SU-DHL-6 (cell line): ENCODE data around the gene MYPN.
A peak's percentile ranks its signal among the peaks of the same experiment; 100 is the strongest.

Experiments used
- H2AFZ ChIP-seq: fragments of 200-600 bp; sonication (generic); 2 replicates; pipeline ENCODE4 v1.6.1; 2014; ENCODE audit warnings: low read depth, mild to moderate bottlenecking, moderate library complexity, mixed read lengths, antibody characterized with exemption, low read length; ENCODE audit not compliant: severe bottlenecking
- H3F3A ChIP-seq: fragments of 200-600 bp; shearing (Covaris generic); 2 replicates; pipeline ENCODE4 v1.6.0; 2016; ENCODE audit warnings: antibody characterized with exemption, mild to moderate bottlenecking; ENCODE audit not compliant: insufficient read depth
- H3K27ac ChIP-seq: fragments of 200-600 bp; sonication (generic); 2 replicates; pipeline ENCODE4 v1.5.1; 2016; ENCODE audit warnings: low read depth, mild to moderate bottlenecking, low read length, moderate library complexity, mixed read lengths
- H3K27me3 ChIP-seq: fragments of 200-600 bp; sonication (generic), shearing (Covaris generic); 2 replicates; pipeline ENCODE4 v1.6.0; 2014; ENCODE audit warnings: mild to moderate bottlenecking, low read length
- H3K36me3 ChIP-seq: fragments of 200-600 bp; sonication (generic); 2 replicates; pipeline ENCODE4 v1.6.1; 2014; ENCODE audit warnings: mild to moderate bottlenecking, low read length, mixed read lengths
- H3K4me2 ChIP-seq: fragments of 300-600, 200-600 bp; shearing (Covaris generic), sonication (generic); 2 replicates; pipeline ENCODE4 v1.6.0; 2014; ENCODE audit warnings: low read length, low read depth, mild to moderate bottlenecking; ENCODE audit not compliant: poor library complexity, severe bottlenecking
- H3K4me3 ChIP-seq: fragments of 200-600 bp; sonication (generic); 2 replicates; pipeline ENCODE4 v1.5.1; 2014; ENCODE audit warnings: antibody characterized with exemption, low read length, mild to moderate bottlenecking, mixed read lengths; ENCODE audit not compliant: insufficient read depth, poor library complexity, severe bottlenecking
- H3K79me2 ChIP-seq: fragments of 200-600 bp; sonication (generic); 2 replicates; pipeline ENCODE4 v1.6.1; 2014; ENCODE audit warnings: mild to moderate bottlenecking, low read length, moderate library complexity; ENCODE audit not compliant: insufficient read depth
- H3K9ac ChIP-seq: fragments of 200-600 bp; sonication (generic); 2 replicates; pipeline ENCODE4 v1.7.0; 2014; ENCODE audit warnings: mild to moderate bottlenecking, low read length
- H3K9me2 ChIP-seq: fragments of 200-600 bp; sonication (generic); replicated peaks from 2 replicates; pipeline ENCODE4 v1.6.1; 2014; ENCODE audit warnings: low read length; ENCODE audit not compliant: insufficient read depth
- H3K9me3 ChIP-seq: fragments of 200-600 bp; sonication (generic); 2 replicates; pipeline ENCODE4 v1.6.1; 2014; ENCODE audit warnings: low read length, mixed read lengths; ENCODE audit not compliant: insufficient read depth
- H4K20me1 ChIP-seq: fragments of 200-600 bp; sonication (generic); 2 replicates; pipeline ENCODE4 v1.6.1; 2014; ENCODE audit warnings: low read depth, mild to moderate bottlenecking, antibody characterized with exemption, low read length, moderate library complexity, mixed read lengths
- CTCF ChIP-seq: fragments of 200-600 bp; sonication (generic); IDR thresholded peaks from one replicate; pipeline ENCODE4 v1.5.1; 2017; ENCODE audit warnings: antibody characterized with exemption, mild to moderate bottlenecking, low read length, moderate library complexity; ENCODE audit not compliant: insufficient read depth, poor library complexity, severe bottlenecking
- EZH2phosphoT487 ChIP-seq: fragments of 200-600 bp; sonication (generic), shearing (Covaris generic); conservative IDR thresholded peaks from 2 replicates; pipeline ENCODE4 v1.6.1; 2018; ENCODE audit warnings: mild to moderate bottlenecking, antibody characterized with exemption, low read length, moderate library complexity, mixed read lengths

Gene MYPN

DNA sequence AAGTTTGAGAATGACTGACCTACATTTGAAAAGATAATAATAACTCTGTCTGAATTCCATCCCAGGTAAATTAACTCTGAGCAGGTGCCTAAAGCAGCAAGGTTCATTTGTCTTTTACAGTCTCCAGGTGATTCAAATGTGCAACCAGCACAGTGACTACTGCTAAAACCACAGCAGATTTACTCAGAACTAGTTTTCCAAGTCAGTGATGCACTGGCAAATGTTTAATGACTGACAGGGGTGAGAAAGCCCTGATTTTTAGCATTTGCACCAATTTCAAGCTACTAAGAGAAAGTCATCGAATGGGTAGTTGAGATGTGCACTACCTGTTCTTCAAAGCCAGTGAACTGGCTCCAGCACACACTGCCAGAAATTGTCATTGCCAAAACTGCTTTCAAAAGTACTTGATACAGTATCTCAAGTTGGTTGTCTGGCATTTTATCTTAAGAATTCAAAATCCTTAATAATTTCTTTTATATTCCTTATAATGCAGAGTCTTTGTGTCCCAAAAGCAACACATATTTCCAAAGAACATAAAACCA, 62.3 kb downstream of the MYPN start:
- Histone ChIP-seq H3K4me2 (no peak overlapping the region), H3K27me3 (no peaks in the 10 kb centered on the region), H3K9me3 (no peaks in the 10 kb centered on the region), H4K20me1 (no peaks in the 10 kb centered on the region), H3K9ac (no peak overlapping the region), H3K27ac (no peak overlapping the region), H3F3A (no peaks in the 10 kb centered on the region), H3K9me2 (no peaks in the 10 kb centered on the region), H3K4me3 (no peak overlapping the region), H3K79me2 (no peaks in the 10 kb centered on the region), H2AFZ (no peak overlapping the region), H3K36me3 (no peaks in the 10 kb centered on the region)
- TF ChIP-seq EZH2phosphoT487 (no peak), CTCF (no peak)

GRCh38 chr10:68172324-68172723, 63.0 kb downstream of the MYPN start:
- TF ChIP-seq EZH2phosphoT487 (no peak), CTCF (no peak)
- Histone ChIP-seq H4K20me1 (no peaks in the 10 kb centered on the region), H3F3A (no peaks in the 10 kb centered on the region), H3K27ac (no peak overlapping the region), H3K27me3 (no peaks in the 10 kb centered on the region), H3K4me3 (no peak overlapping the region), H3K4me2 (peak overlapping the region; percentile 29), H3K9ac (no peak overlapping the region), H2AFZ (no peak overlapping the region), H3K79me2 (no peaks in the 10 kb centered on the region), H3K36me3 (no peaks in the 10 kb centered on the region), H3K9me3 (no peaks in the 10 kb centered on the region), H3K9me2 (no peaks in the 10 kb centered on the region)

GRCh38 chr10:68175949-68176348, 66.7 kb downstream of the MYPN start:
- no peak overlapping the region for H3K4me2 ChIP-seq
- TF ChIP-seq EZH2phosphoT487 (no peak), CTCF (no peak)
- no peak overlapping the region for H2AFZ ChIP-seq
- H3K9me2 ChIP-seq: no peaks in the 10 kb centered on the region
- no peaks in the 10 kb centered on the region for H3K27me3 ChIP-seq
- no peak overlapping the region for H3K4me3 ChIP-seq
- H3K27ac ChIP-seq: no peak overlapping the region
- no peak overlapping the region for H3K9ac ChIP-seq
- H3K79me2 ChIP-seq: no peaks in the 10 kb centered on the region
- H4K20me1 ChIP-seq: no peaks in the 10 kb centered on the region
- H3K36me3 ChIP-seq: no peaks in the 10 kb centered on the region
- H3K9me3 ChIP-seq: no peaks in the 10 kb centered on the region
- no peaks in the 10 kb centered on the region for H3F3A ChIP-seq
